Measurements from ENCODE around the gene SEC24D. TPM values are rescaled to one million over a fixed set of nuclear protein-coding genes. Genes with fewer than 3 reads are reported as not detected.
A peak's percentile ranks its signal among the peaks of the same experiment; 100 is the strongest.

The SEC24D gene
- total RNA-seq, 1 experiment from 2014 or later, result 14.4 TPM

- Histone ChIP-seq H3K9me3 (ENCODE audit: low read length) (no peaks in the 10 kb centered on the region), H2AFZ (ENCODE audit: low read length) (no peak overlapping the region), H3K79me2 (ENCODE audit: low read length) (no peaks in the 10 kb centered on the region), H3K9ac (ENCODE audit: low read length) (no peak overlapping the region), H3K4me3 (ENCODE audit: low read length) (no peak overlapping the region), H3K4me1 (ENCODE audit: insufficient read depth, low read length) (no peaks in the 10 kb centered on the region), H3K27ac (ENCODE audit: low read length) (no peak overlapping the region), H4K20me1 (ENCODE audit: low read length) (no peaks in the 10 kb centered on the region), H3K9me2 (replicated peaks; ENCODE audit: low read length) (no peaks in the 10 kb centered on the region), H3K27me3 (ENCODE audit: low read length) (no peaks in the 10 kb centered on the region), H3K4me2 (ENCODE audit: low read length) (no peak overlapping the region), H3K36me3 (ENCODE audit: low read depth, low read length) (no peaks in the 10 kb centered on the region), H3F3A (ENCODE audit: low read length, unreplicated experiment) (no peaks in the 10 kb centered on the region)
- no peak for DNase-seq
- CTCF ChIA-PET, result no interaction called here
- BruUV-seq (replicated peaks), result no TSS peak
- intact Hi-C loops (cut with micrococcal nuclease), result no loop called here
- POLR2A ChIA-PET (ENCODE audit: unreplicated experiment), result no interaction called here
- ATAC-seq, result no peak
- TF ChIP-seq EZH2 (IDR thresholded peaks at IDR 0.05; ENCODE audit: low read length, unreplicated experiment), result no peak
- peak; percentile 27; the same call in 1 of the 2 replicates for TF ChIP-seq CTCF (conservative IDR thresholded peaks at IDR 0.05; ENCODE audit: low read depth, low read length)
Measured at GRCh38 chr4:118676128-118676527, 159.8 kb downstream of the SEC24D start.

Other genes starting within 250 kb of the SEC24D start
- 9.5 and 15.4 TPM in 2 replicates for gene METTL14, start 150.7 kb downstream of the SEC24D start, total RNA-seq (2014; rRNA removed)
- 0.04 and 0.06 TPM in 2 replicates for gene SYNPO2, start 52.7 kb upstream of the SEC24D start, total RNA-seq (2014; rRNA removed)

Measured in PC-3 (cell line).